Calu3 (cell line): Measurements from ENCODE around the gene TOPORS. TPM values are rescaled to one million over a fixed set of nuclear protein-coding genes. Genes with fewer than 3 reads are reported as not detected.

Source experiments
- BruUV-seq: library from RNA; stranded (reverse); fragments of 400-500 nt; replicated peaks from 2 replicates; lab custom pipeline; 2021; lab: Mats Ljungman, UMichigan
- CTCF ChIA-PET: fragments of 300-600 bp; sonication (Branson Sonifier 250); formaldehyde crosslinking; loops from one replicate; lab custom pipeline; 2022; ENCODE audit warnings: antibody characterized with exemption; lab: Charles Lee
- DNase-seq: peaks from one replicate; pipeline ENCODE4 v3.0.0; 2022
- H3K27ac Mint-ChIP-seq: one replicate; pipeline ENCODE4 v1.8.0; 2022; ENCODE audit warnings: mixed read lengths; ENCODE audit not compliant: unreplicated experiment
- H3K27me3 Mint-ChIP-seq: one replicate; pipeline ENCODE4 v1.8.0; 2022; ENCODE audit warnings: mixed read lengths; ENCODE audit not compliant: unreplicated experiment
- H3K36me3 Mint-ChIP-seq: one replicate; pipeline ENCODE4 v1.8.0; 2022; ENCODE audit warnings: mild to moderate bottlenecking, moderate library complexity, mixed read lengths; ENCODE audit not compliant: insufficient read depth, unreplicated experiment
- H3K4me1 Mint-ChIP-seq: one replicate; pipeline ENCODE4 v1.8.0; 2022; ENCODE audit warnings: mild to moderate bottlenecking, low read depth, mixed read lengths; ENCODE audit not compliant: unreplicated experiment
- H3K4me3 Mint-ChIP-seq: one replicate; pipeline ENCODE4 v1.8.0; 2022; ENCODE audit warnings: mild to moderate bottlenecking, low read depth, moderate library complexity, mixed read lengths; ENCODE audit not compliant: unreplicated experiment
- H3K9me3 Mint-ChIP-seq: one replicate; pipeline ENCODE4 v1.8.0; 2022; ENCODE audit warnings: low read depth, mixed read lengths; ENCODE audit not compliant: unreplicated experiment
- intact Hi-C: fragments of 100-400 bp; cut with micrococcal nuclease; formaldehyde crosslinking; loops from one replicate; pipeline ENCODE4 v1.10.0; 2022; ENCODE audit not compliant: unreplicated experiment
- total RNA-seq: library from RNA; stranded (reverse); gene quantifications from 2 replicates; pipeline ENCODE4 v1.2.3, GENCODE V29; 2022
- TF ChIP-seq, protein P1 (sequence below): fragments of 200-600 bp; IDR thresholded peaks from one replicate; pipeline ENCODE4 v1.8.0; 2022; ENCODE audit warnings: antibody characterized with exemption; ENCODE audit not compliant: unreplicated experiment

Gene TOPORS
- total RNA-seq, 1 experiment from 2014 or later = 13.8 TPM

- TF ChIP-seq, protein P1, sequence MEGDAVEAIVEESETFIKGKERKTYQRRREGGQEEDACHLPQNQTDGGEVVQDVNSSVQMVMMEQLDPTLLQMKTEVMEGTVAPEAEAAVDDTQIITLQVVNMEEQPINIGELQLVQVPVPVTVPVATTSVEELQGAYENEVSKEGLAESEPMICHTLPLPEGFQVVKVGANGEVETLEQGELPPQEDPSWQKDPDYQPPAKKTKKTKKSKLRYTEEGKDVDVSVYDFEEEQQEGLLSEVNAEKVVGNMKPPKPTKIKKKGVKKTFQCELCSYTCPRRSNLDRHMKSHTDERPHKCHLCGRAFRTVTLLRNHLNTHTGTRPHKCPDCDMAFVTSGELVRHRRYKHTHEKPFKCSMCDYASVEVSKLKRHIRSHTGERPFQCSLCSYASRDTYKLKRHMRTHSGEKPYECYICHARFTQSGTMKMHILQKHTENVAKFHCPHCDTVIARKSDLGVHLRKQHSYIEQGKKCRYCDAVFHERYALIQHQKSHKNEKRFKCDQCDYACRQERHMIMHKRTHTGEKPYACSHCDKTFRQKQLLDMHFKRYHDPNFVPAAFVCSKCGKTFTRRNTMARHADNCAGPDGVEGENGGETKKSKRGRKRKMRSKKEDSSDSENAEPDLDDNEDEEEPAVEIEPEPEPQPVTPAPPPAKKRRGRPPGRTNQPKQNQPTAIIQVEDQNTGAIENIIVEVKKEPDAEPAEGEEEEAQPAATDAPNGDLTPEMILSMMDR = no peak
- no peak overlapping the region for H3K27ac Mint-ChIP-seq
- BruUV-seq = no TSS peak
- CTCF ChIA-PET = no interaction called here
- no peaks in the 10 kb centered on the region for H3K27me3 Mint-ChIP-seq
- no peaks in the 10 kb centered on the region for H3K9me3 Mint-ChIP-seq
- intact Hi-C loops = no loop called here
- peaks cover 23% of the 10 kb centered on the region for H3K36me3 Mint-ChIP-seq
- H3K4me3 Mint-ChIP-seq = no peak overlapping the region
- H3K4me1 Mint-ChIP-seq = peaks cover 8% of the 10 kb centered on the region
- no peak for DNase-seq
Measured at GRCh38 chr9:32545884-32546283, 6.5 kb downstream of the TOPORS start.

DNA sequence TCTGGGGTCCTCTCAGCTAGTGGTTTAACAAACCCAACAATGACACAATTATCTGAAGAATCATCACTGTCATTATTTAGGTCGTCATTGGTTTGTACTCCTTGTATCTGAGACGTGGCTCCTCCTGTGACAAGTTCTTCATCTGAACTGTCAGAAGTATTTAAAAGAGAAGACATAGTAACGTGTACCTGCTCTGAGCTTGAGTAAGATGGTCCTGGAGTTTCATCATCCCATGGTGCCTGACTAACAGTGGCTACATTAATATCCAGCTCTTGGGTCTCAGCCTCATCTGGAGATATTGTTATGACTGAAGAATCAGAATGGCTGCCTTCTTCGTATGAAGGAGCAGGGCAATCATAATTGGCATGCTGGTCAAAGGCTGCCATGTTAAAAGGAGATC, 9.3 kb downstream of the TOPORS start:
- no peak for DNase-seq
- CTCF ChIA-PET = no interaction called here
- H3K27ac Mint-ChIP-seq = no peak overlapping the region
- no peak overlapping the region for H3K4me3 Mint-ChIP-seq
- no peaks in the 10 kb centered on the region for H3K27me3 Mint-ChIP-seq
- BruUV-seq = no TSS peak
- H3K4me1 Mint-ChIP-seq = no peaks in the 10 kb centered on the region
- TF ChIP-seq, protein P1 = no peak
- H3K9me3 Mint-ChIP-seq = no peaks in the 10 kb centered on the region
- intact Hi-C loops = no loop called here
- peaks cover 12% of the 10 kb centered on the region for H3K36me3 Mint-ChIP-seq

GRCh38 chr9:32533816-32534215, 18.6 kb downstream of the TOPORS start:
- Mint-ChIP-seq H3K9me3 (peaks cover 2% of the 10 kb centered on the region), H3K4me1 (no peaks in the 10 kb centered on the region), H3K4me3 (no peak overlapping the region), H3K27me3 (no peaks in the 10 kb centered on the region), H3K27ac (no peak overlapping the region), H3K36me3 (peaks cover 8% of the 10 kb centered on the region)
- TF ChIP-seq, protein P1 = no peak
- no peak for DNase-seq
- CTCF ChIA-PET = no interaction called here
- intact Hi-C loops = no loop called here
- no TSS peak for BruUV-seq

GRCh38 chr9:32533336-32533735, 19.1 kb downstream of the TOPORS start:
- no TSS peak for BruUV-seq
- CTCF ChIA-PET = no interaction called here
- Mint-ChIP-seq H3K27me3 (no peaks in the 10 kb centered on the region), H3K4me1 (no peaks in the 10 kb centered on the region), H3K36me3 (peaks cover 8% of the 10 kb centered on the region), H3K4me3 (no peak overlapping the region), H3K9me3 (peaks cover 2% of the 10 kb centered on the region), H3K27ac (no peak overlapping the region)
- TF ChIP-seq, protein P1 = no peak
- intact Hi-C loops = no loop called here
- DNase-seq = no peak
